HG02970 (cell line): ENCODE data around the gene NDUFB7.
"Not testable (repeated sequence)": the region's sequence is repeated elsewhere in the genome, so short reads cannot be mapped to it uniquely, and the experiment has no call there.

Experiments used
- ATAC-seq: cut with Tn5 transposase; IDR thresholded peaks from one replicate; pipeline ENCODE4 v1.9.1; 2021; ENCODE audit warnings: mild to moderate bottlenecking, moderate library complexity, moderate number of reproducible peaks; ENCODE audit not compliant: unreplicated experiment, low FRiP score

Gene NDUFB7

DNA sequence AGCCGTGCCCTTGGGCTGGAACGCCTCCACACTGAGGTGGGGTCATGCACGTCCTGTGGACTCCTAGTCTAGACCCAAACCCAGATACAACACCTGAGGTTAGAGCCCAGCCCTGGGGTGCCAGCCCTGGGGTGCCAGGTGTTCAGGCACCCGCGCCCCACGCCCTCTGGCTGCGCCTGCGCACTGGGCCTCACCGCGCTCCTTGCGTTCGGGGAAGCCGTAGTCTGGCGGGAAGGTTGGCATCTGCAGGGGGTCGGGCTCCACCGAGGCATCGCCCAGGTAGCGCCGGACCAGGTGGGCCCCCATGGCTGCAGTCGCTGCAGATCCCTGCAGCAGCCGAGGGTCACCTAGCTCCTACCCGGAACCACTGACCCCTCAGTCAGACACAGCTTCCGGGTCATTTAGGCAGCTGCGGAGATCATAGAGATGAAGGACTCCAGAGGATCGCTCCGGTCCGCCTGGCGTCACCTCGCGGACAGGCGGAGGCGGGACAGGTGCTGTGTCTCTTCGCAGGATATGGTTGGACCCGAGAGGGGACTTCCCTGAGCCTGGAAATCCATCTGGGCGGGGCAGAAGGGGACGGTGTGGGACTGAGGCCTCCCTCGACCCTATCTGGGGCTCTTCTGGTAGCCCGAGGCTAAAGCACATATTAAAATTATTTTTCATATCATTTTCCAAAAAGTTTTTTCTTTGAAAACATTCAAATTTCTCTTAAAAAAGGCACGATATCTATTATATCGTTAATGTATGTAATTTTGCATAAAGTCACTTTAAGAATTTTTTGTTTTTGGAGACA is at the start of gene NDUFB7:
Gene NDUFB7 (minus strand): TSS at position 372 of the 796 bp plus-strand sequence. CDS start 66 bp downstream, at position 306.
- peak; percentile 86 for ATAC-seq

DNA sequence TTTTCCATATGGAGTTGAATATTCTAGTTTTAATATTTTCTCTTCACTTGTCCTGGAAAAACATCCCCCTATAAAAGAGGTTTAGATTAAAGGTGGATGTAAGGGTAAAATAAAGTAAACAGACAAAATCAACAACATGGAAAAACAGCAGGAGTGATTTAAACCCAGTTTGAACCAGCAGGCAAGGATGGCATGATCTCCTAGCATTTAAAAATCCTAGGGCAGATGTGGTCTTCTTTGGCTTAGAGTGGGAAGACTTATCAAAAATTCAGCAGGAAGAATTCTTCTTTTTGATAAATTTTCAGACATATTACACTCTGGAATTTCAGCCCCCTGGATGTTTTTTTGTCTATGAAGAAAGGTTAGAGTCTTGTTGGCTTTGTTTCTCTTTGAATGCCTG is 47.5 kb upstream of the NDUFB7 start:
- ATAC-seq = no peak

DNA sequence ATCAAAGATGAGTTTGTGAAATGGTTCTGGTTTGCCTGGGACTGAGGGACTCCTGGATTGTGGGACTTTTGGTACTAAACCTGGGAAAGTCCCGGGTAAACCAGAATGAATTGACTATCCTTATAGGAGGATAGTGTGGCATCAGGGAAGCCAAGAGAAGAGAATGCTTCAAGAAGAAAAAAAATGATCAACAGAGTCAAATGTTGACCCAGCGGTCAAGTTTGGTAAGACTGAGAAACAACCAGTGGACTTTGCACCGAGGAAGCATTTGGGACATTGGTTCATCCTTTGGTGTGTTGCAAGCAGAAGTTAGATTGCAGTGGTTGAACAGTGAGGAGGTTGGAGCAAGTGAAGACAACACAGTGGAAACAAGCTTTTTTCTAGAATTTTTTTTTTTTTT is 44.5 kb upstream of the NDUFB7 start:
- no peak for ATAC-seq

DNA sequence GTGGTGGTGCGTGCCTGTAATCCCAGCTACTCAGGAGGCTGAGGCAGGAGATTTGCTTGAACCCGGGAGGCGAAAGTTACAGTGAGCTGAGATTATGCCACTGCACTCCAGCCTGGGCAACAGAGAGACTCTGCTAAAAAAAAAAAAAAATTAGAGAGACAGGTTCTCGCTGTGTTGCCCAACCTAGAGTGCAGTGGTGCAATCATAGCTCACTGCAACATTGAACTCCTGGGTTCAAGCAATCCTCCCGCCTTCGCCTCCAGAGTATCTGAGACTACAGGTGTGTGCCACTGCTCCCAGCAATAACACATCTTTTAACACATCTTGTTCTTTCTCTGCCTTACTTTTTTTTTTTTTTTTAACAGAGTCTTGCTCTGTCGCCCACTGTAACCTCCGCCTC is 43.8 kb upstream of the NDUFB7 start:
- no peak for ATAC-seq

DNA sequence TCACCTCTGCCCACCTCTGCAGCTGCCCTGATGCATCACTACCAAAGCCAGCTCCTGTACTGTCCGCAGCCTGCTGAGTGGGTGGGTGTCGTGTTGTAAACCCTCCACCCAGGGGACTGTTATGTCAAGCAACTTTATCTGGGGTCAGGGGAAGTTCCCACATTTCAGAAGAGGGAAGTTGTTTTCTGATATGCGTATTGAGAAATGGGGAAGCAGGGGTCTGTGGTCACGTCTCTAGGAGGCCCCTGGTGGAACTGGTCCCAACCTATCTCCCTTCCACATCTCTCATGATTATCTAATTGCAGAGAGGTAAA is 42.2 kb upstream of the NDUFB7 start:
- no peak for ATAC-seq

DNA sequence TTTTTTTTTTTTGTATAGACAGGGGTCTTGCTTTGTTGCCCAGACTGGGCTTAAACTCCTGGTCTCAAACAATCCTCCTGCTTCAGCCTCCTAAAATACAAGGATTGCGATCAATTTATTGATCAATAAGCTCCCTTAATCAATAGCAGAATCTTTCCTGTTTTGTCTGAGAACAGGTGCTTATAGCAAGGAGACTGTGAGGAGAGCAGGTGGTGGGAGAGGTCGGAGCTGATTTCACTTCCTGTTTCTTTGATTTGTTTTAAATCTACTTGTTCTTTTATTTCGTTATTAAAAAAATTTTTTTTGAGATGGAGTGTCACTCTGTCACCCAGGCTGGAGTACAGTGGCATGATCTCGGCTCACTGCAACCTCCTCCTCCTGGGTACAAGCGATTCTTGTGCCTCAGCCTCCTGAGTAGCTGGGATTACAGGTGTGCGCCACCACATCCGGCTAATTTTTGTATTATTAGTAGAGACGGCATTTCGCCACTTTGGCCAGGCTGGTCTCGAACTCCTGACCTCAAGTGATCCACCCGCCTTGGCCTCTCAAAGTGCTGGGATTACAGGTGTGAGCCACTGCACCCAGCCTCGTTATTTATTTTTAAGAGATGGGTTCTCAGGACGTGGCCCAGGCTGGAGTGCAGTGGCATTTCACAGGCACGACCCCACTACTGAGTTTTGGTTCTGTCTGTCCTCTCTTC is 41.7 kb upstream of the NDUFB7 start:
- ATAC-seq = not testable (repeated sequence)

DNA sequence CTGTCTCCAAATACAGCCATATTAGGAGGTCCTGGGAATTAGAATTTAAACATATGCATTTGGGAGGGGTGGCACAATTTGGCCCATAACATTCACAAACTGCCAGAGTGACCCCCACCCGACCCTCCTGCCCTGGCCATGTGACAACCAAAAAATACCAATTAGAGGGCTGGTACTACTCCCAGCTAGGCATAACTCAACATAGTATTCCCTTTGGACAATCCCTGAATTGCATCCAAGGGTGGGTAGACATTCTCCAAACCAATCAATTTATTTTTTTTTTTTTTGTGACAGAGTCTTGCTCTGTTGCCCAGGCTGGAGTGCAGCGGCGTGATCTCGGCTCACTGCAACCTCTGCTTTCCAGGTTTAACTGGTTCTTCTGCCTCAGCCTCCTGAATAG is 40.8 kb upstream of the NDUFB7 start:
- no peak for ATAC-seq

DNA sequence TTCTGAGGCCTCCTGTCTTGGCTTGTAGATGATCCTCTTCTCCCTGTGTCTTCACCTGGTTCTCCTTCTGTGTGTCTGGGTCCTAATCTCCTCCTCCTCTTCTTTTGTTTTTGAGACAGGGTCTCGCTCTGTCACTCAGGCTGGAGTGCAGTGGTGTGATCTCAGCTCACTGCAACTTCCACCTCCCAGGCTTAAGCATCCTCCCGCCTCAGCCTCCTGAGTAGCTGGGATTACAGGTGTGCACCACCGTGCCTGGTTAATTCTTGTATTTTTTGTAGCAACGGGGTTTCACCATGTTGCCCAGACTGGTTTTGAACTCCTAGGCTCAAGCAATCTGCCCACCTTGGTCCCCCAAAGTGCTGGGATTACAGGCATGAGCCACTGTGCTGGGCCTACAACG is 40.4 kb upstream of the NDUFB7 start:
- ATAC-seq = not testable (repeated sequence)

DNA sequence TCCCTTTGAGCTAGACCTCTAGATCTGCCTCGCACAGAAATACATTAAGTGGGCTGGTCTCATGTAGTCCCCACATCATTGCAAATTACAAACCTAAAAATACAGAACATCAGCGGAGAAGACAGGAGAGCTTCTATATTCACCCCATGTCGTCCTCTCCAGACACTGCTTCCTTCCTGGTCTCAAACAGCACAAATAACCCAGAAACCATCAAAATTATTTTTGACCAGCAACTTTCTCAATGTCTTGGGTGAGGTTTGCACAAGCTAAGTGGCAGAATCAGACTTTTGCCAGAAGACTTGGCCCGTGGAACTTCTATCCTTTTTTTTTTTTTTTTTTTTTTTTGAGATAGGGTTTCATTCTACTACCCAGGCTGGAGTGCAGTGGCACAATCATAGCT is 39.2 kb upstream of the NDUFB7 start:
- ATAC-seq = no peak

DNA sequence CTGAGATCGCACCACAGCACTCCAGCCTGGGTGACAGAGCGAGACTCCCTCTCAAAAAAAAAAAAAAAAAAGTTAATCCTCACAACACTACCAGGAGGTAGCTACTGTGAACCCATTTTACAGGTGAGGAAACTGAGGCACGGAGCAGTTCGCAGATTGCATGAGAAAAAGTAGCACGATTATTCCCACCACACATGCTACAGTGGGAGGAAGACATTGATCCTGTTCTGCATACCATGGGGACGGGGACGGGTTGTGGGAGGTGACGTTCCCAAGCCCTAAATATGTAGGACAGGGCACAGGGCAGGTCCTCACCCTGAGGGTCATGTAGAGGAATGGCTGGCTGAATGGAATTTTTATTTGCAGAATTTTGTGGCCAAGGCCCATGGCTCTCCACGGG is 34.8 kb upstream of the NDUFB7 start:
- no peak for ATAC-seq

DNA sequence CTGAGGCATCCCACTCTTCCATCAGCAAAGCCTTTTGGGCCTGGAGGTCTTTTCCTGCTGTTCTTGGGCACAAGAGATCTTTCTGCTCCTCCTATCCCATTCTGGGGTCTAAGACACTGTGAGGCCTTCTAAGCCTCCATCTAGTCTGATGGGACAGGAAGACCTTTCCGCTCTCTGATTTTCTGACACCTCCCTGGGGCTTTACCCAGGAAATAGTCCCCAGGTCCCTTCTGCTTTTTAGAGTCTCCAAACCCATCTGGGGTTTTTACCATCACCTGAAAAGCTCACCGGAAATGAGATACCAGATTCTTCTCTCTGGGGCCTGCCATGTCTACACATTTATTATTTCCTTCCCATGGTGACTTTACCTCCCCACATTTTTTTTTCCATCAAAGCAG is 32.1 kb upstream of the NDUFB7 start:
- ATAC-seq = peak; percentile 66

DNA sequence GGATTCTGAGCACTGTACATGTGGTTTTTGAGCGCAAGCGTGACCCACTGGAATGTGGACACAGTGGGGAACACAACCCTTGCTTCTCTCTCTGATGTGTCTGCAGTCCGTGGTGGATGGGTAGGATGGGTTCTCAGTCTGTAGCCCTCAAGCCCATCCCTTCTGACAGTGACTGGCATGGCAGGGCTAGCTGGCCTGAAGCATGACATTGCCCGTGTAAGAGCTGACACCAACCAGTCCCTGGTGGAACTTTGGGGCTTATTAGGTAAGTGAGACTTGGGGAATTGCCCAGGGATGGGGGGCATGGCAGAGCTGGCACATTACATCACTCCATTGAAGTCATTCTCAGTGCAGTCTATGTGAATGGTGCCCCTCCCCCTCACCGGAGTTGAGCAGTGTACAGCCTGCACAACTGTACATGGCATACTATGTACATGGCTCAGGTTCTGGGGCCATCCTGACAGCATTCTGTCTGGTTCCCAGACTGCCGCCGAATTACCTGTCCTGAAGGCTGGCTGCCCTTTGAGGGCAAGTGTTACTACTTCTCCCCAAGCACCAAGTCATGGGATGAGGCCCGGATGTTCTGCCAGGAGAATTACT is 27.8 kb upstream of the NDUFB7 start:
- no peak for ATAC-seq

DNA sequence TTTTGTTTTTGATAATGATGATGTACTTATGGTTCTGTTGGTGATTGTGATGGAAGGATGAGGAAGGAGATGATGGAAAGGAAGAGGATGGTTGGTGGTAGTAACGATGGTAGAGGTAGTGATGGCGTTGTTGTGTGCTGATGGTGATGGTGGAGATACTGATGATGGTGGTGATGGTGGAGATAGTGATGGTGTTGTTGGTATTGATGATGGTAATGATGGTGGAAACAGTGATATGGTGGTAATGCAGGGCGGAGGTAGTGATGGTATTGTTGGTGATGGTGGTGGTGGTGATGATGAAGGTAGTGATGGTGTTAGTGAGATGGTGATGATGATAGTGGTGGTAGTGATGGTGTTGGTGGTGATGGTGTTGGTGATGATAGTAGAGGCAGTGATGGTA is 23.7 kb upstream of the NDUFB7 start:
- ATAC-seq = no peak

DNA sequence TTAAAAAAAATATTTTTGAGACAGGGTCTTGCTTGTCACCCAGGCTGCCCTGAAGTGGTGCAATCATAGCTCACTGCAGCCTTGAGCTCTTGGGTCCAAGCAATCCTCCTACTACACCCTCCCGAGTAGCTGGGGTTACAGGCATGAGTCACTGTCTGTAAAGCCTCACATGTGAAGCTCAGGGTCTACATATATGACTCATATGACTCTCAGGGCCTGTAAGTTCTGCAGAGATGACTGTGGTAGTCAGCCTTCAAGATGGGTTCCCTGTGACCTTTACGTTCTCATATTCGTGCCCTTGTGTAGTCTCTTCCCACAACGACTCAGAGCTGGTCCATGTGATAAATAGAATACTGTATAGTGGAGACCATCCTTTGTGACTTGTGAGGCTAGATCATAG is 17.6 kb upstream of the NDUFB7 start:
- not testable (repeated sequence) for ATAC-seq

DNA sequence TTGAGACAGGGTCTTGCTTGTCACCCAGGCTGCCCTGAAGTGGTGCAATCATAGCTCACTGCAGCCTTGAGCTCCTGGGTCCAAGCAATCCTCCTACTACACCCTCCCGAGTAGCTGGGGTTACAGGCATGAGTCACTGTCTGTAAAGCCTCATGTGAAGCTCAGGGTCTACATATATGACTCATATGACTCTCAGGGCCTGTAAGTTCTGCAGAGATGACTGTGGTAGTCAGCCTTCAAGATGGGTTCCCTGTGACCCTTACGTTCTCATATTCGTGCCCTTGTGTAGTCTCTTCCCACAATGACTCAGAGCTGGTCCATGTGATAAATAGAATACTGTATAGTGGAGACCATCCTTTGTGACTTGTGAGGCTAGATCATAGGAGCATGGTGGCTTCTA is 13.3 kb upstream of the NDUFB7 start:
- ATAC-seq = peak; percentile 60

DNA sequence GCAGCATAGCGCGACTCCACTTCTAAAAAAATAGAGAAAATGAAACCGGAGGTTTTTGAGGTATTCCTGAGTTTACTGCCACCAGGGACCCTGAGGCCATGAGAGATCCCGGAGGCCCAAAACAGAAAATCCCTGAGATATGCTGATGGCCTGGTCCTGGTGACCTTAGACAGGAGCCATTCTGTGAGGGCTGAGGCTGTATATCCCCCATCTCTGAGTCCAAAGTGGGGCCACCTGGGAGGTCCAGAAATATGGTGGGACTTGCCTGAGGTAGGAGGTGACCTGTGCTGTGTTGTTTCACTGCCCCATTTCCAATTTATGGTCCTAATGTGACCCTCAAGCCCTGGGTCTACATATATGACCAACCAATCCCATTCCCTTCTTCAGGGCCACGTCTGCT is 12.5 kb upstream of the NDUFB7 start:
- ATAC-seq = not testable (repeated sequence)

DNA sequence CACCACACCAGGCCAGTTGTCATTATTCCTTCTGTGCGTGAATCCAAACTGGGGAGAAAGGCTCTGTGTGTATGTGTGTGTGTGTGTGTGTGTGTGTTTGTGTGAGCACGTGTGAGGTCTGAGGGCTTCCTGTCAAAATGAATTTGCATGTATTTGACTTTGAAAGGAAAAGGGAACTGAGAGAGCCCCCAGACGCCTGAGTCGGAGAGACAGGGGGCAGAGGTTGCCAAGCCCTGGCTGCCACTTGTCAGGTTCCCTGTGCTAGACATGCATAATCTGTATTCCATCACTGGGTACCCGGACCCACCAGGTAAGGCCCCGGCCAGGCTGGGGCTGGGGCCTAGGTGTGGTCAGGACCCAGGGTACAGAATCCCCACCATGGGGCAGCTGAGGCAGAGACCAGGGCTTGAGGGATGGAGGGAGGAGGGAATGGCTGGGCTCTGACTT is 11.1 kb upstream of the NDUFB7 start, which contains the start of gene CLEC17A:
Gene CLEC17A (plus strand): TSS at position 191 of the 447 bp plus-strand sequence. CDS start 77 bp downstream, at position 268.
- no peak for ATAC-seq

DNA sequence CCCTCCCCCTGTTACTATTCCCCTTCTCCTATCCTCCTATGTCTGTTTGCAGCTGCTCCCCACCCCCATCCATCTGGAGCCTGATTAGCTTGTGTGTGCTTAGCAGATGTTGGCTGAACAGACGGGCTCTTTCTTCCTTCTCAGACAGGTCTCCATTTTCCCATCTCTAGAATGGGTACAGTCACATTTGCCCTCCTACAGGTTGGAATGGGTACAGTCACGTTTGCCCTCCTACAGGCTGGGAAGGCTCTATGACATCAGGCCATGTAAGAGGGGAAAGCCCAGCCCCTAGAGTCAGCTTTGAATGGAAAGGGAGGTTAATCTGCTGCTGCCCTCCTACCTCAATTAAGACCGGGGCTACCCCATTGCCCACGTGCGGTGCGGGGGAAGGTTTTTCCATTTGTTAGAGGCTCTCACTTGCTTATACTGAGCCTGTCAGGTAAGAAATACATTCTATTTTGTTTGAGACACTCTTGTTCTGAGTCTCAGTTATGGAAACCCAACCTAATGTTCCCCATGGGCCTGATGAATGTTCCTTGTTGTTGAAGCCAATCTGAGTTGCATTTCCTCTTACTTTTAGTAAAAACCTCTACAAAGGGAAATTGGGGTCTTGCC is 8.9 kb upstream of the NDUFB7 start:
- no peak for ATAC-seq

DNA sequence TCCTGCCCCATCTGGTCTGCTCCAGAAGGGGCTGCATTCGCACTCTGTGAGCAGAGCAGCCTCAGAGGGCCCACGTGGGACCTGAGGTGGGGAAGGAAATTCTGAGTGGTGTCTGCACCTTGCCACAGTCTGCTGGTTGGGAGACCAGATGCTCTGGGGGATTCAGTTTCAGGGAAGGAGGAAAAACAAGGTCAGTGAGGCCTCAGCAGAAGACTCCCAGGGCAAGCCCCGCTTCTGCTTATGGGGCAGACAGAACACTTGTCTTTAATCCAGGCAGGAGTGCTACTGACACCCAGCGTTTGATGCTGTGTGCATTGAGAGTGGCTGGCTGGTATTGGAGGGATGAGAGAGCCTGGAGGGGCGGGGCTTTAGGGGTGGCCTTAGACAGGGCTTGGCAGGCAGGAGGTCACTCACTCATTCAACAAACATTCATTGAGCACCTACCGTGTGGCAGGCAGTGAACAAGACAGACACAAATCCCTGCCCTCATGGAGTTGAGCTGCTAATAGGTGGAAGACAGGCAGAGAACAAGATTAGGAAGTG is 6.1 kb upstream of the NDUFB7 start:
- no peak for ATAC-seq

DNA sequence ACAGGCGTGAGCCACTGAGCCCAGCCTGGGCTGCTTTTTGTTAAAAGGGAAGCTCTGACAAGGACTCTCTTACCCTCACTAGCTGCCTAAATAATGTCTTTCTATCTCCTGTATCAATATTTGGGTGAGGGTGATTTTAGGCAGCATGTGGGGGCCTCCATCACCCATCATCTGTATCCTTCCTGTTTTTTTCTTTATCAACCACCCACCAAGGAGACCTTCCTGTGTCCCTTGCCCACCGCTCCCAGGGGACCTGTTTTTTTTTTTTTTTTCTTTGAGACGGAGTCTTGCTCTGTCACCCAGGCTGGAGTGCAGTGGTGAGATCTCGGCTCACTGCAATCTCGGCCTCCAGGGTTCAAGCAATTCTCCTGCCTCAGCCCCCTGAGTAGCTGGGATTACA is 5.4 kb upstream of the NDUFB7 start:
- ATAC-seq = no peak

DNA sequence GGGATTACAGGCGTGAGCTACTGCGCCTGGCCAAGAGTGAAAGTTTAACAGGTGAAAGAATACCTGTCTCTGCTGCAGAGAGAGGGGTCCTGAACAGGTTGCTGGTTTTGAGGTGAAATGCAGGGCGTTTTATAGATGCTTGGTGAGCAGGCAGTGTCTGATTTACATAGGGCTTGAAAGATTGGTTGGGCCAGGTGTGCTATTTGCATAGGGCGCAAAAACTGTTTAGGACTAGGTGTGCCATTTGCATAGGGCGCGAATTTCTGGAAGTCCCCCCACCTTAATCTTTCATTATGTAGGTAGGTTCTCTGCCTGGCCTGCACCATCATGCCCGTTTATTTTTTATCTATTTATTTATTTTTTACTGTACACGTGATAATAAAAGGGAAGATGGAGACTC is 4.5 kb upstream of the NDUFB7 start:
- ATAC-seq = no peak
